ENCODE results near the gene NAT10.

NAT10 gene

GRCh38 chr11:34146866-34147265 lies 41.4 kb downstream of the NAT10 start:
- H3K9me3 ChIP-seq (ENCODE audit: control insufficient read depth, low read length), result no peaks in the 10 kb centered on the region
- no peaks in the 10 kb centered on the region for H3K27me3 ChIP-seq (ENCODE audit: control insufficient read depth, insufficient read depth, low read length)
- H3K79me2 ChIP-seq, result no peaks in the 10 kb centered on the region
- no peak overlapping the region for H3K9ac ChIP-seq
- no peak overlapping the region for H2AFZ ChIP-seq
- H3K4me2 ChIP-seq (ENCODE audit: low read length), result no peak overlapping the region
- no peak overlapping the region for H3K4me3 ChIP-seq (ENCODE audit: low read depth, low read length)
- no peak for TF ChIP-seq CTCF (IDR thresholded peaks at IDR 0.05)
- no peaks in the 10 kb centered on the region for H3K4me1 ChIP-seq
- no peak overlapping the region for H3K27ac ChIP-seq
- H3K36me3 ChIP-seq (ENCODE audit: control insufficient read depth, insufficient read depth, low read length), result no peaks in the 10 kb centered on the region

- Histone ChIP-seq H2AFZ (no peak overlapping the region), H3K36me3 (ENCODE audit: control insufficient read depth, insufficient read depth, low read length) (no peaks in the 10 kb centered on the region), H3K4me1 (no peaks in the 10 kb centered on the region), H3K9ac (no peak overlapping the region), H3K27me3 (ENCODE audit: control insufficient read depth, insufficient read depth, low read length) (no peaks in the 10 kb centered on the region), H3K9me3 (ENCODE audit: control insufficient read depth, low read length) (no peaks in the 10 kb centered on the region), H3K79me2 (no peaks in the 10 kb centered on the region), H3K4me3 (ENCODE audit: low read depth, low read length) (no peak overlapping the region), H3K4me2 (ENCODE audit: low read length) (no peak overlapping the region), H3K27ac (no peak overlapping the region)
- TF ChIP-seq CTCF (IDR thresholded peaks at IDR 0.05), result no peak
These were observed 42.2 kb downstream of the NAT10 start for GRCh38 chr11:34147581-34147980.

- no peak overlapping the region for H2AFZ ChIP-seq
- H3K9me3 ChIP-seq (ENCODE audit: control insufficient read depth, low read length), result no peaks in the 10 kb centered on the region
- no peak overlapping the region for H3K4me2 ChIP-seq (ENCODE audit: low read length)
- no peak overlapping the region for H3K27ac ChIP-seq
- no peaks in the 10 kb centered on the region for H3K36me3 ChIP-seq (ENCODE audit: control insufficient read depth, insufficient read depth, low read length)
- no peak overlapping the region for H3K9ac ChIP-seq
- H3K79me2 ChIP-seq, result no peaks in the 10 kb centered on the region
- no peak for TF ChIP-seq CTCF (IDR thresholded peaks at IDR 0.05)
- no peaks in the 10 kb centered on the region for H3K4me1 ChIP-seq
- H3K27me3 ChIP-seq (ENCODE audit: control insufficient read depth, insufficient read depth, low read length), result no peaks in the 10 kb centered on the region
- H3K4me3 ChIP-seq (ENCODE audit: low read depth, low read length), result no peak overlapping the region
These were observed 43.2 kb downstream of the NAT10 start for GRCh38 chr11:34148504-34149165.

- H3K27me3 ChIP-seq (ENCODE audit: control insufficient read depth, insufficient read depth, low read length), result no peaks in the 10 kb centered on the region
- no peak overlapping the region for H3K9ac ChIP-seq
- H3K4me3 ChIP-seq (ENCODE audit: low read depth, low read length), result no peak overlapping the region
- H3K79me2 ChIP-seq, result no peaks in the 10 kb centered on the region
- no peak overlapping the region for H3K27ac ChIP-seq
- no peak for TF ChIP-seq CTCF (IDR thresholded peaks at IDR 0.05)
- H3K4me2 ChIP-seq (ENCODE audit: low read length), result no peak overlapping the region
- no peaks in the 10 kb centered on the region for H3K4me1 ChIP-seq
- H3K9me3 ChIP-seq (ENCODE audit: control insufficient read depth, low read length), result no peaks in the 10 kb centered on the region
- no peak overlapping the region for H2AFZ ChIP-seq
- H3K36me3 ChIP-seq (ENCODE audit: control insufficient read depth, insufficient read depth, low read length), result no peaks in the 10 kb centered on the region
These were observed 43.8 kb downstream of the NAT10 start for GRCh38 chr11:34149274-34149673.

GRCh38 chr11:34149786-34150185 lies 44.4 kb downstream of the NAT10 start:
- Histone ChIP-seq H3K36me3 (ENCODE audit: control insufficient read depth, insufficient read depth, low read length) (no peaks in the 10 kb centered on the region), H3K27ac (no peak overlapping the region), H3K4me3 (ENCODE audit: low read depth, low read length) (no peak overlapping the region), H3K9ac (no peak overlapping the region), H3K9me3 (ENCODE audit: control insufficient read depth, low read length) (no peaks in the 10 kb centered on the region), H3K79me2 (no peaks in the 10 kb centered on the region), H2AFZ (no peak overlapping the region), H3K4me1 (no peaks in the 10 kb centered on the region), H3K27me3 (ENCODE audit: control insufficient read depth, insufficient read depth, low read length) (no peaks in the 10 kb centered on the region), H3K4me2 (ENCODE audit: low read length) (no peak overlapping the region)
- no peak for TF ChIP-seq CTCF (IDR thresholded peaks at IDR 0.05)

All from parathyroid adenoma (tissue), 2 donors.